Suppressor macrophage (primary cell): ENCODE measurements around the gene DDX53.

Source experiments
- DNase-seq, 4 experiments: peaks; one replicate each; pipeline ENCODE4 v3.0.0-alpha.2; 2020 to 2022

The DDX53 gene

DNA sequence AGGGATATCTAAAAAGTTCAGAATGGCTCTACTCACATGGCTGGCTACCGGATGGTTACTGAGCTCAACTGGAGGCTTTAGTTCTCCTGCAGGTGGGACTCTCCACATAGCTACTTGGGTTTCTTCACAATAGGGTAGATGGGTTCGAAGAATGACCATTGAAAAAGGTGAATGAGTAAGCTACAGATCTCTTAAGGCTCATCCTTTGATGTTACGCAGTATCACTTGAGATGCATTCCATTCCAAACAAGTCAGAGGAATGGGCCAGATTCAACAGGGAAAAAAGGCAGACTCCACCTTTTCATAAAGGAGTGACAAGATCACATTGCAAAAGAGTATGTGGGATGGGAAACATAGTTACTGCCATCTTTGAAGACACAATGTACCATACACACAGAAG is 52.6 kb downstream of the DDX53 start:
- no peak for DNase-seq
